SK-N-SH (cell line): ENCODE measurements around the gene ATL1. TPM values are rescaled to one million over a fixed set of nuclear protein-coding genes. Genes with fewer than 3 reads are reported as not detected.

Experiments
- CTCF ChIA-PET: fragments of 300-600, 350-600 bp; formaldehyde crosslinking; extraction: SDS; loops from one replicate; lab custom pipeline; 2021; lab: Yijun Ruan, JAX
- POLR2A ChIA-PET: fragments of 350-600 bp; sonication (Branson Sonifier 250); formaldehyde crosslinking; extraction: SDS; loops from one replicate; lab custom pipeline; 2020; ENCODE audit warnings: antibody characterized with exemption, inconsistent platforms; lab: Yijun Ruan, JAX
- DNase-seq: peaks from one replicate; pipeline ENCODE4 v3.0.0; 2012
- H2AFZ ChIP-seq: fragments of 200-600 bp; sonication (generic); 2 replicates; pipeline ENCODE4 v1.8.1; 2016; ENCODE audit warnings: antibody characterized with exemption, mild to moderate bottlenecking, low read depth
- H3F3A ChIP-seq: fragments of 200-600 bp; sonication (generic); replicated peaks from 2 replicates; pipeline ENCODE3; 2016; ENCODE audit warnings: antibody characterized with exemption, mild to moderate bottlenecking; ENCODE audit not compliant: insufficient read depth
- H3K27ac ChIP-seq, 2 experiments: fragments of 200-500 bp in 1 of 2; fragments of 200-600 bp in 1 of 2; sonication (Bioruptor generic) in 1 of 2; sonication (generic), shearing (Covaris generic) in 1 of 2; 2 replicates each; pipeline versions ENCODE4 v1.5.1 to v1.6.1; 2014 to 2016; ENCODE audit warnings: low read depth in 2 of 2, inconsistent platforms in 1 of 2, low read length in 1 of 2, mild to moderate bottlenecking in 1 of 2, mixed read lengths in 1 of 2
- H3K27me3 ChIP-seq: fragments of 200-600 bp; sonication (generic), shearing (Covaris generic); 2 replicates; pipeline ENCODE4 v1.6.1; 2016; ENCODE audit warnings: mixed run types; ENCODE audit not compliant: insufficient read depth
- H3K36me3 ChIP-seq, 2 experiments: fragments of 200-500 bp in 1 of 2; fragments of 200-600 bp in 1 of 2; sonication (Bioruptor generic) in 1 of 2; sonication (generic) in 1 of 2; replicated peaks in 1 of 2; 2 replicates each; pipeline versions ENCODE3 to v1.5.1; 2014 to 2016; ENCODE audit warnings: low read length in 1 of 2, mild to moderate bottlenecking in 1 of 2; ENCODE audit not compliant: insufficient read depth in 2 of 2, control insufficient read depth in 1 of 2
- H3K4me1 ChIP-seq, 2 experiments: fragments of 200-500 bp in 1 of 2; fragments of 200-600 bp in 1 of 2; sonication (Bioruptor generic) in 1 of 2; sonication (generic), shearing (Covaris generic) in 1 of 2; 2 replicates each; pipeline versions ENCODE4 v1.5.1 to v1.6.1; 2014 to 2016; ENCODE audit warnings: low read depth in 1 of 2, low read length in 1 of 2, mixed run types in 1 of 2; ENCODE audit not compliant: insufficient read depth in 2 of 2, control insufficient read depth in 1 of 2
- H3K4me2 ChIP-seq: fragments of 200-600 bp; sonication (generic), shearing (Covaris generic); 2 replicates; pipeline ENCODE4 v1.6.1; 2017; ENCODE audit warnings: mixed run types
- H3K4me3 ChIP-seq, 2 experiments: fragments of 200-500 bp in 1 of 2; fragments of 200-600 bp in 1 of 2; sonication (Bioruptor generic) in 1 of 2; sonication (generic), shearing (Covaris generic) in 1 of 2; 2 replicates each; pipeline versions ENCODE4 v1.5.1 to v1.8.1; 2014 to 2016; ENCODE audit warnings: low read depth in 2 of 2, inconsistent platforms in 1 of 2, low read length in 1 of 2, mild to moderate bottlenecking in 1 of 2, mixed read lengths in 1 of 2, moderate library complexity in 1 of 2
- H3K79me2 ChIP-seq: fragments of 200-600 bp; sonication (generic); 2 replicates; pipeline ENCODE4 v1.8.1; 2017; ENCODE audit warnings: mild to moderate bottlenecking; ENCODE audit not compliant: insufficient read depth
- H3K9ac ChIP-seq: fragments of 200-600 bp; sonication (generic); 2 replicates; pipeline ENCODE4 v1.6.1; 2017; ENCODE audit warnings: mixed run types
- H3K9me2 ChIP-seq: fragments of 200-600 bp; sonication (generic); 2 replicates; pipeline ENCODE4 v1.6.1; 2017; ENCODE audit warnings: mixed run types
- H3K9me3 ChIP-seq: fragments of 200-600 bp; sonication (generic); 2 replicates; pipeline ENCODE4 v1.6.1; 2017; ENCODE audit warnings: mixed run types, mild to moderate bottlenecking, moderate library complexity
- H4K20me1 ChIP-seq: fragments of 200-600 bp; sonication (generic); 2 replicates; pipeline ENCODE4 v1.6.1; 2017; ENCODE audit warnings: mild to moderate bottlenecking, mixed run types; ENCODE audit not compliant: insufficient read depth
- FOSL2 ChIP-seq: IDR thresholded peaks from 2 replicates; pipeline ENCODE4 v1.4.0; 2012; ENCODE audit warnings: low read depth, mild to moderate bottlenecking, moderate library complexity, borderline replicate concordance
- FOXM1 ChIP-seq: IDR thresholded peaks from 2 replicates; pipeline ENCODE4 v1.4.0; 2012; ENCODE audit warnings: low read depth, mild to moderate bottlenecking
- GATA2 ChIP-seq: sonication (generic); formaldehyde crosslinking; IDR thresholded peaks from 2 replicates; pipeline ENCODE4 v1.5.0; 2020; ENCODE audit warnings: mild to moderate bottlenecking, missing genetic modification reagents
- IRF3 ChIP-seq: fragments of 150-350 bp; IDR thresholded peaks from 2 replicates; pipeline ENCODE4 v1.6.1; 2016; ENCODE audit warnings: mild to moderate bottlenecking, low read depth, low read length
- JUND ChIP-seq: IDR thresholded peaks from 2 replicates; pipeline ENCODE4 v1.4.0; 2012
- MAX ChIP-seq: IDR thresholded peaks from 2 replicates; pipeline ENCODE4 v1.4.0; 2012; ENCODE audit warnings: low read depth
- NFIC ChIP-seq: IDR thresholded peaks from 2 replicates; pipeline ENCODE4 v1.4.0; 2012; ENCODE audit warnings: borderline replicate concordance
- NRF1 ChIP-seq: IDR thresholded peaks from 2 replicates; pipeline ENCODE4 v1.6.1; 2012; ENCODE audit warnings: low read depth, mild to moderate bottlenecking, low read length
- POLR2AphosphoS5 ChIP-seq: IDR thresholded peaks from 2 replicates; pipeline ENCODE4 v1.6.1; 2012; ENCODE audit warnings: low read depth, low read length
- REST ChIP-seq: IDR thresholded peaks from 2 replicates; pipeline ENCODE4 v1.6.1; 2012; ENCODE audit warnings: mild to moderate bottlenecking, low read depth, low read length, moderate library complexity
- RXRA ChIP-seq: IDR thresholded peaks from 2 replicates; pipeline ENCODE4 v1.4.0; 2012; ENCODE audit warnings: low read depth, mild to moderate bottlenecking, borderline replicate concordance
- SIN3A ChIP-seq: IDR thresholded peaks from 2 replicates; pipeline ENCODE4 v1.6.1; 2012; ENCODE audit warnings: low read depth, mild to moderate bottlenecking, low read length, moderate library complexity, borderline replicate concordance
- TCF12 ChIP-seq: IDR thresholded peaks from 2 replicates; pipeline ENCODE4 v1.4.0; 2012
- TEAD4 ChIP-seq: IDR thresholded peaks from 2 replicates; pipeline ENCODE4 v1.4.0; 2012; ENCODE audit warnings: mild to moderate bottlenecking, borderline replicate concordance; ENCODE audit not compliant: insufficient read depth
- WGBS: methylation state at CpG from one replicate; pipeline ENCODE4 v1.1.6; 2017; ENCODE audit warnings: low lambda C conversion rate; 5-methylcytosine and 5-hydroxymethylcytosine counted together
- polyA plus RNA-seq, 3 experiments: library from polyadenylated mRNA; depleted of rRNA; stranded (reverse); fragments of >200 nt; gene quantifications; 2 replicates each; pipeline ENCODE4 v1.2.3, GENCODE V29; 2012
- TF ChIP-seq, protein P1 (sequence below): IDR thresholded peaks from 2 replicates; pipeline ENCODE4; 2012

The ATL1 gene
- polyA plus RNA-seq, 1 of the 3 experiments (the other 2 are of a cell fraction), result 7.3 TPM

- Histone ChIP-seq H3K27ac (peak overlapping the region in 1 of 2 experiments; percentile 45; a peak in 2 of 4 replicates), H3F3A (peaks cover 8% of the 10 kb centered on the region), H3K4me2 (peak overlapping the region; percentile 26), H3K79me2 (no peaks in the 10 kb centered on the region), H3K9me2 (no peaks in the 10 kb centered on the region), H3K4me3 (no peak overlapping the region), H3K9me3 (no peaks in the 10 kb centered on the region), H3K36me3 (peaks cover 0 to 8% of the 10 kb centered on the region in 2 experiments), H4K20me1 (no peaks in the 10 kb centered on the region), H3K27me3 (no peaks in the 10 kb centered on the region), H3K9ac (peak overlapping the region; percentile 23; the same call in 1 of the 2 replicates), H2AFZ (no peak overlapping the region; the same call in 1 of the 2 replicates), H3K4me1 (peaks cover 1 to 21% of the 10 kb centered on the region in 2 experiments; a peak in 3 of 4 replicates)
- no peak for DNase-seq
- TF ChIP-seq FOXM1 (0 out of 2 replicates have a peak, but pooled peaks have one; percentile 21), SIN3A (no peak), MAX (no peak), POLR2AphosphoS5 (no peak), TEAD4 (no peak), IRF3 (no peak), GATA2 (CRISPR knock-in tag) (no peak), NFIC (no peak), FOSL2 (peak; percentile 25; the same call in 1 of the 2 replicates), REST (no peak), NRF1 (no peak), JUND (no peak), RXRA (no peak), TCF12 (peak; percentile 57)
- TF ChIP-seq, protein P1, sequence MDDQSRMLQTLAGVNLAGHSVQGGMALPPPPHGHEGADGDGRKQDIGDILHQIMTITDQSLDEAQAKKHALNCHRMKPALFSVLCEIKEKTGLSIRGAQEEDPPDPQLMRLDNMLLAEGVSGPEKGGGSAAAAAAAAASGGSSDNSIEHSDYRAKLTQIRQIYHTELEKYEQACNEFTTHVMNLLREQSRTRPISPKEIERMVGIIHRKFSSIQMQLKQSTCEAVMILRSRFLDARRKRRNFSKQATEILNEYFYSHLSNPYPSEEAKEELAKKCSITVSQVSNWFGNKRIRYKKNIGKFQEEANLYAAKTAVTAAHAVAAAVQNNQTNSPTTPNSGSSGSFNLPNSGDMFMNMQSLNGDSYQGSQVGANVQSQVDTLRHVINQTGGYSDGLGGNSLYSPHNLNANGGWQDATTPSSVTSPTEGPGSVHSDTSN, result peak; percentile 19; the same call in 1 of the 2 replicates
- ChIA-PET CTCF (interaction anchor here (0.7 to 3.5 kb wide), 2 partner anchors 9 to 170 kb away, joined by 3 to 14 read pairs; no protein-coding TSS in a partner anchor), POLR2A (interaction anchor here (1.0 kb wide), 1 partner anchor 44 kb away, joined by 3 read pairs; the partner anchor contains the start of gene ATL1)
- 35% methylated on average over 2 of the region's 2 CpGs for WGBS
These were observed 43.6 kb downstream of the ATL1 start for GRCh38 chr14:50603565-50603964.
